AG09319 (cell line): Measurements from ENCODE around the gene TRERF1.

Source experiments
- DNase-seq: peaks from one replicate; pipeline ENCODE4 v3.0.0-alpha.2; 2010; ENCODE audit warnings: low read depth; ENCODE audit errors: extremely low read depth
- CTCF ChIP-seq: IDR thresholded peaks from 2 replicates; pipeline ENCODE4 v1.5.1; 2011; ENCODE audit warnings: low read depth, mild to moderate bottlenecking, inconsistent platforms, low read length, moderate library complexity

TRERF1 gene

GRCh38 chr6:42269553-42269952 lies 182.2 kb downstream of the TRERF1 start:
- TF ChIP-seq CTCF, result no peak
- no peak for DNase-seq

- DNase-seq, result no peak
- TF ChIP-seq CTCF, result no peak
These were observed 182.9 kb downstream of the TRERF1 start for GRCh38 chr6:42268835-42269204.

- no peak for DNase-seq
- TF ChIP-seq CTCF, result no peak
These were observed 183.5 kb downstream of the TRERF1 start for GRCh38 chr6:42268016-42268834.

- DNase-seq, result no peak
- no peak for TF ChIP-seq CTCF
These were observed 185.2 kb downstream of the TRERF1 start for GRCh38 chr6:42266538-42266937.

- TF ChIP-seq CTCF, result no peak
- no peak for DNase-seq
These were observed 186.8 kb downstream of the TRERF1 start for GRCh38 chr6:42264852-42265390.

- TF ChIP-seq CTCF, result no peak
- DNase-seq, result no peak
These were observed 187.4 kb downstream of the TRERF1 start for GRCh38 chr6:42264162-42264851.

GRCh38 chr6:42263165-42263728 lies 188.5 kb downstream of the TRERF1 start:
- no peak for TF ChIP-seq CTCF

More at GRCh38 chr6:42263165-42263728, 188.5 kb downstream of the TRERF1 start:
- DNase-seq, result no peak
